Choroid plexus epithelial cell (primary cell): Measurements from ENCODE around the gene HNRNPF.

ENCODE experiments used
- DNase-seq: peaks from one replicate; pipeline ENCODE4 v3.0.0-alpha.2; 2010; ENCODE audit warnings: low read depth
- H3K4me3 ChIP-seq: 2 replicates; pipeline ENCODE4 v1.5.1; 2011; ENCODE audit warnings: low read depth, mild to moderate bottlenecking, control low read depth, low read length, moderate library complexity
- TF ChIP-seq, protein P1 (sequence below): conservative IDR thresholded peaks from 2 replicates; pipeline ENCODE4 v1.5.1; 2011; ENCODE audit warnings: low read depth, mild to moderate bottlenecking, control low read depth, inconsistent platforms, low read length, moderate library complexity

The HNRNPF gene

DNA sequence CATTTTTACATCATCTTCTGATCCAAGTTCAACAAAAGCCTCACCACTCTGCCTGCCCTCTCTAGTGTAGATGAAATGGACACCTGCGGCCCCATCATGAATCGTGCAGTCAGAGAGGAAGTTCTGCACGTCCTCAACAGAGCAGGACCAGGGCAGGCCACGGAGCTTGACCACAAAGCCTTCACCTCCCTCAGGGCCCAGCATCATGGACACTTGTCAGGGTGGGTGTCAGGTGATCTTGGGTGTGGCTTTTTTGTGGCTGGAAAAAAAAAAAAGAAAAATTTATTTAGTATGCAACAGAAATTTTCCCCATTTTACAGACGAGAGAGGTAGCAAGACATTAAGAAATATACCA lies 21.3 kb downstream of the HNRNPF start:
- no peak for DNase-seq
- no peak overlapping the region for H3K4me3 ChIP-seq
- TF ChIP-seq, protein P1, sequence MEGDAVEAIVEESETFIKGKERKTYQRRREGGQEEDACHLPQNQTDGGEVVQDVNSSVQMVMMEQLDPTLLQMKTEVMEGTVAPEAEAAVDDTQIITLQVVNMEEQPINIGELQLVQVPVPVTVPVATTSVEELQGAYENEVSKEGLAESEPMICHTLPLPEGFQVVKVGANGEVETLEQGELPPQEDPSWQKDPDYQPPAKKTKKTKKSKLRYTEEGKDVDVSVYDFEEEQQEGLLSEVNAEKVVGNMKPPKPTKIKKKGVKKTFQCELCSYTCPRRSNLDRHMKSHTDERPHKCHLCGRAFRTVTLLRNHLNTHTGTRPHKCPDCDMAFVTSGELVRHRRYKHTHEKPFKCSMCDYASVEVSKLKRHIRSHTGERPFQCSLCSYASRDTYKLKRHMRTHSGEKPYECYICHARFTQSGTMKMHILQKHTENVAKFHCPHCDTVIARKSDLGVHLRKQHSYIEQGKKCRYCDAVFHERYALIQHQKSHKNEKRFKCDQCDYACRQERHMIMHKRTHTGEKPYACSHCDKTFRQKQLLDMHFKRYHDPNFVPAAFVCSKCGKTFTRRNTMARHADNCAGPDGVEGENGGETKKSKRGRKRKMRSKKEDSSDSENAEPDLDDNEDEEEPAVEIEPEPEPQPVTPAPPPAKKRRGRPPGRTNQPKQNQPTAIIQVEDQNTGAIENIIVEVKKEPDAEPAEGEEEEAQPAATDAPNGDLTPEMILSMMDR = no peak

DNA sequence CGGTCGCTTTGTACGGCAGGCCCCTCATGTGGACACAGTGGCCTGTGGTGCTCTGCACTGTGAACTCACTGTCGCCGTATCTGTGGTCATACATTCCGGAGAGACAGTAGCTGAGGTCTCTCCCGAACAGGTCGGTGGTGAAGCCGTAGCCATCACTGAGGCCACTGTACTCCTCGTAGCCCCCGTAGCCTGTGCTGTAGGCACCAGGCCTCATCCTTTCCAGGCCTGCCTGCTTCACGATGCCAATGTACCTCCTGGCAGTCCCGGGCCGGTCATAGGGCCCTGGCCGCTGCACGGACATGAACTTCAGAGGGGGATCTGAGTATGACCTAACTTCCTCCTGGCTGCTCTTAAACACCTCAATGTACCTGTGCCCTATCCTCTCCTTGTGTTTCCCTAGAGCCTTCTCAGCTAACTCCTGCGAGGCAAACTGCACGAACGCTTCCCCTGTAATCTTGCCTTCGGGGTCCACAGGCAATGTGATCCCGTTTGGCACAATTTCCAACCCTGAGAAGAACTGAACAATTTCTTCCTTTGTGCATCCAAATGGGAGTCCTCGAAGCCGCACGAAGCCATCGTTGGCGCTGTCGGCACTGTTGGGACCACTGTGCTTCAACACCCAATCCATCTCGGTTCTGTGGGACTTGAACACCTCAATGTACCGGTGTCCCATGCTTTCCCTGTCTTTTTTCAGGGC lies 21.9 kb downstream of the HNRNPF start:
- no peak overlapping the region for H3K4me3 ChIP-seq
- TF ChIP-seq, protein P1 = no peak

DNA sequence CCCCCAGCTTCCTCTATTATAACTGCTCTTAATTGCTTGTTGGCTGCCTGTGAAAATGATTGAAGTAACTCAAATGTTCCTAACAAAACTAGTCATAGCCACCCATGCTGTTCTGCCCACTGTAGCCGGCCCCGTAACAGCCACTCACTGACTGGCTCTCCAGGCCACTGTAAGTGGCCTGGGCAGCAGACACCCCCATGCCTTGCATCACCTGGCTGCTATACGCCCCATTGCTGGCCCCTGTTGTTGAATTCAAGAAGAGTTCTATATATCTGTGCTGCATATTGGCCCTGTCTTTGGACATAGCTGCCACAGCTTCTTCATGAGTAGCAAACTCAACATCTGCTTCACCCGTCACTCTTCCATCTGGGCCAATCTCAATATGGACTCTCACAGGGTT lies 22.4 kb downstream of the HNRNPF start:
- TF ChIP-seq, protein P1 = no peak
- no peak for DNase-seq
- H3K4me3 ChIP-seq = no peak overlapping the region

More for the DNA sequence above, 21.9 kb downstream of the HNRNPF start:
- no peak for DNase-seq

DNA sequence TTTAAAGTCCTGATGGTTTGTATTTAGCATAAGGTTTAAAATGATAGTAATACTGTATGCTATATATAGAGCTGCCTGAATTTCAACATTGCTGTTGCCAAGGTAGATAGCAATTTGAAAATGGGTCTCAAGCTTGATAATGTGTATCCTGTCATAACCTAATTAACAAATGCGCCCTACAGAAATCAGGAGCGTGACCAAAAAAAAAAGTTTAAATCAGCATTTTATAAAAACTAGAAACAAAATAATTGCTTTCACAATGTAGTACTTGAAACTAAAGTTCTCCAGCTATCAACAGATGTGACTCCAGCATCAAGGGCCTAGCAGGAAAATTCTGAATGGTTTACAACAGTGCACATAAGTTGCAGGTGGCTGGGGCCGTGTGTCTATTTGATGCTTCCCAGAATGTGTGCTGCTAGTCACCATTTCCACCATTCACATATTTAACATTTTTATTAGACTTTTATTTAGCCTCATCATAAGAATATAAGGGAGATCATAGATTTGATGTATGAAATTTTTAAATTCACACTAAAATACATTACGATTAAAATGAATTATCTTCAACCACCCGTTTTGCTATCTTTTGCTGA lies 23.5 kb downstream of the HNRNPF start:
- no peak for DNase-seq
- no peak overlapping the region for H3K4me3 ChIP-seq
- TF ChIP-seq, protein P1 = no peak

DNA sequence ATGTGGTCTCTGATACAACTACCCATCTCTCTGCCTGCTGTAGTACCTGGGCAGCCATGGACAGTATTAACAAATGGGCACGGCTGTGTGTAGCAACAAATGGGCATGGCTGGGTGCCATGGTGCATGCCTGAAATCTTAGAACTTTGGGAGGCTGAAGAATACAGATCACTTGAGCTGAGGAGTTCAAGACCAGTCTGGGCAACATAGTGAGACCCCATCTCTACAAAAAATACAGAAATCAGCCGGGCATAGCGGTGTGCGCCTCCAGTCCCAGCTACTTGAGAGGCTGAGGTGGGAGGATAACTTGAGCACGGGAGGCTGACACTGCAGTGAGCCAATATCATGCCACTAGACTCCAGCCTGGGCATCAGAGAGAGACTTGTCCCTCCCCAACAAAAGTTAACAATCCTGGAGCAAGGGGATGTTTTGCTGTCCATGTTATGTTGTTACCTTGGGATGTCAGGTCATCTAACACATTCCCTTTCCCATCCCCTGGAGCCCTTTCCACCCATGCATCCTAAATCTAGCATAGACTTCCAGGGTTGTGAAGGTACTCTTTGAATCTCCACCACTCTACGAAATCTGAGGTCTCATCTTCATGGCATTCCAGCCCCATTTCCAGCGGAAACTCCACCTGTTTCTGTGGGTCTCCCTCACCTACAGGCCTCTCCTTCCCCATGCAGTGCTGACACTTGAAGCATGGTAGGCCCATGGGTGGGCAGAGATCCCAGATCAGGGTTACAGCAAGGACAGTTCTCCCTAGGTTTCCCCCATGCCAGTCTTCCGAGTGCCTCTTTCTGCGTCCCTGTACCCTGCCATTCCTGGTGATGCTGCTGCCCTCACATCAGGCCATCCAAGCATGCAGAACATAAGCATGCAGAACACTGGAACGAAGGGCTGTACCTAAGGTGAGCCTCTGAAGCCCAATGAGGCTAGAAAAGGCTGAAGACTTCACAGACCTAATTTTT lies 24.4 kb downstream of the HNRNPF start:
- H3K4me3 ChIP-seq = no peak overlapping the region
- TF ChIP-seq, protein P1 = no peak
- DNase-seq = no peak

DNA sequence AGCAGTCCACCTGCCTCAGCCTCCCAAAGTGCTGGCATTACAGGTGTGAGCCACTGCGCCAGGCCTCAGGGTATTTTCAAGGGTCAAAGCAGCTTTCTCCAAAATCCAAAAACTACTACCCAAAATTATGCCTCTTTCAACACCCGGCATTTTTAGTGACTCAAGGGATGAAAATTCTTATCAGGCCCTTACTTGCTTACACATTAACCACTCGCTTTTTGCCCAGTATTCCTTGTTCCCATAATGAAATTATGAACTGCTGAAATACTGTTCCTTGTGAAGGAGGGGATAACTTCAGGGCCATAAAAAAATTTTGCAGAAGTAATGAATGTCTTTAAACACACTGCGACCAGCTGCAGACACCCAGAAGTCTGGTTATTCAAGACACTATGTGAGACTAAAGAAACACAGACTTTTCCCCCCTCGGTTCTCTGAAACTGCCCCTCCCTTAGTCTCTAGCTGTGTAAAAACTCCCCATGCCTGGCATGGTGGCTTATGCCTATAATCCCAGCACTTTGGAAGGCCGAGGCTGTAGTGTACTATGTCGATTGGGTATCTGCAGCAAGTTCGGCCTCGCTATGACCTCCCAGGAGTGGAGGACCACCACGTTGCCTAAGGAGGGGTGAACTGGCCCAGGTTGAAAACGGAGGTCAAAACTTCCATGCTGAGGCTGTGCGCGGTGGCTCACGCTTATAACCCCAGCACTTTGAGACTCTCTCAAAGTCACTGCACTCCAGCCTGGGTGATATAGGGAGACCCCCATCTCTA lies 25.6 kb downstream of the HNRNPF start:
- H3K4me3 ChIP-seq = no peak overlapping the region
- TF ChIP-seq, protein P1 = no peak
- no peak for DNase-seq
